Measurements from ENCODE around the gene HDAC8.
"Not testable (repeated sequence)": the region's sequence is repeated elsewhere in the genome, so short reads cannot be mapped to it uniquely, and the experiment has no call there.

The HDAC8 gene

GRCh38 chrX:72572248-72573157 is at the start of gene HDAC8:
Gene HDAC8, minus strand, starts transcription at chrX:72572843. Its CDS starts 82 bp downstream, at chrX:72572761.
- peak; percentile 29 for DNase-seq (ENCODE audit: low read depth)

- DNase-seq (ENCODE audit: low read depth) = no peak
These were observed 49.2 kb upstream of the HDAC8 start for GRCh38 chrX:72621625-72622485.

- no peak for DNase-seq (ENCODE audit: low read depth)
These were observed 48.5 kb upstream of the HDAC8 start for GRCh38 chrX:72621163-72621562.

DNA sequence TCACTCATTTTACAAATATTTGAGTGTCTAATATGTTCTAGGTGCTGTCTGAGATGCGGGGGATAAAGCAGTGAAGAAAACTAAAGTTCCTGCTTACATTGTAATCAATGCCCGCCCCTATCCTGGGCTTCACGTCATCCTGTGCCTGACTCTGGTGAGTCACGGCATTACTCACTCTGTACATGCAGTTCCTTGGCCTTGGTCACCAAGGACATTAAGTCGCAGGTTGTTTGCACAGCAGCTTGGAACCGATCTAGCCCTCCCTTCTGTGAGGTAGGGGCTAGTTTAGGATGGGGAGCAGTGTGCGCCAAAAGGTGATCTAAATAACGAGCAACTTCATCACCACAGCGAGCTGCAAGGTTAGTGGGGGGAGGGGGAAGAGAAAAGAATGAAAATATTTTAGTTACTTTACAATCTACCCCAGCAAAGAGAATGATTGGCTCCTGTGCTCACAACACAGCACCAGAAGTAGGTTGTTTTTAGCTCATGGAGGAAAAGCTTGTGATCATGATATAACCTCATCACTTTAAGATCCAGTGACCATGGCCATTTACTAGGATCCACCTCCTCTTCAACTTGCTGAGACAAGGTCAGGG is 48.0 kb upstream of the HDAC8 start:
- DNase-seq (ENCODE audit: low read depth) = peak; percentile 31

- DNase-seq (ENCODE audit: low read depth) = no peak
These were observed 36.7 kb upstream of the HDAC8 start for GRCh38 chrX:72609313-72609712.

- DNase-seq (ENCODE audit: low read depth) = no peak
These were observed 32.1 kb upstream of the HDAC8 start for GRCh38 chrX:72604705-72605104.

DNA sequence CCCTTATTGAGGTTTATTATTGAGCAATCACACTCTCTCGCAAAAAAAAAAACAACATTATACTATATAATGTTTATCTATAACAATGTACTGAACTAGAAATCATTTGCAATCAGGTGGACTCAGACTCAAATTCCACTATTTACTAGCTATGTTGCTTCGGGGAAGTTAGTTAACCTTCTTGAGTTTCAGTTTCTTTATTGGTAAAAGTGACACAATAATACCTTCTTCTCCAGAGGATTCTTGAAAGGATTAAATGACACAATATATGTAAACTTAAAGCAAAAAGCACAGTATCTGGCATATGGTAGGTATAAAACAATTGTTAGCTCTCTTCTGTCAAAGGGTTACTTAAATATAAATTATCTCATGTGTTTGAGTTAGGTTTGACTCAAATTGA is 31.5 kb upstream of the HDAC8 start:
- no peak for DNase-seq (ENCODE audit: low read depth)

GRCh38 chrX:72591038-72591437 is 18.4 kb upstream of the HDAC8 start:
- not testable (repeated sequence) for DNase-seq (ENCODE audit: low read depth)

DNA sequence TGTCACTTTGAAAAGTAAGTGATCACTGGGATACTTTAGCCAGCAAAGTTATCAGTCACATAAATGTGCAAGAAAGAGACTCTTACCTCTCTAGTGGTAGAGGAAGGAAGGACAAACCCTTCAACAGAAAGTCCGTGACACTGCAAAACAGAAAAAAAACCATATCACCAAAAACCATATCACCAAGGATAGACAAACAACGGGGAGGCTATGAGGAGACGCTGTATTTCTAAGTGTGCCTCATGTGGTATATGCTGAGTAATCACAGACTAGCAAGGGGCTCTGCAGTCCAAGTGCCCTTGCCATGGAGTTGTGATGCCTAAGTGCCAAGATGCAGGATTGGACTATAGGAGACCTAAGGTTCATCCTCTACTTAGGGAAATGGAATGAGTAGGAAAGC is 11.5 kb upstream of the HDAC8 start:
- no peak for DNase-seq (ENCODE audit: low read depth)

DNA sequence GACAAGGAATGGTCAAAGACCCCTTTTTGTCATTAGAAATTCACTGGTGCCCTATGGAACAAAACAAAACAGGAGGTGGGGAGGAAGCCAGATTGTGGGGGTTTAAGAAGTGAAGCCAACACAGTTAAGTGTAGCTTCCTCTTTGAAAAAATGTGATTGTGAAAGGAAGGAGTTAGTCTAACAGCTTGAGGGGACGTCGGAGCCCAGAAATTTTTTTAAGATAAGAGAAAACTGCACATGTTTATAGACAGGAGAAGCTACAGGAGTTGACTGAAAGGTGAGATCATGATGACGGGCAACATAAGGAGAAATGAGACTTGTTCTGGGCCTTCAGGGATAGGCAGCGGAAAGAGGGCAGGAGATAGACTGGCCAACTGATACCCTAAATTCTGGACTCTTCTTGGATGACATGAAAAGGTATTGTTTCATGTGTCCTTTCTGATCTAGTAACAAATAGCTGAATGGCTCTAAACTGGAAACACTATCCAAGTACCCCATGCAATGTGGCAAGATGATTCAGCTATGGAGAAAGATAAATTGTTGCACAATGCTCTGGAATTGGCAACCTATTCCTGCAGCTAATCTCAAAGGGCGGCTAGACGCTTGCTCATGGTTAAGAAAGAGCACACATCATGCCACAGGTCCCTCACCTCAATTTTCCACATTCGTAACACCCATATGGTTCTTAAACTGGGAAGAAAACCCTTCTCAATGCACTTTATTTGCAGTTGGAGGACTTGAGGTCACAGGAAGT is 3.7 kb upstream of the HDAC8 start:
- no peak for DNase-seq (ENCODE audit: low read depth)

GRCh38 chrX:72573158-72573511 is 492 bp upstream of the HDAC8 start:
- DNase-seq (ENCODE audit: low read depth) = no peak

DNA sequence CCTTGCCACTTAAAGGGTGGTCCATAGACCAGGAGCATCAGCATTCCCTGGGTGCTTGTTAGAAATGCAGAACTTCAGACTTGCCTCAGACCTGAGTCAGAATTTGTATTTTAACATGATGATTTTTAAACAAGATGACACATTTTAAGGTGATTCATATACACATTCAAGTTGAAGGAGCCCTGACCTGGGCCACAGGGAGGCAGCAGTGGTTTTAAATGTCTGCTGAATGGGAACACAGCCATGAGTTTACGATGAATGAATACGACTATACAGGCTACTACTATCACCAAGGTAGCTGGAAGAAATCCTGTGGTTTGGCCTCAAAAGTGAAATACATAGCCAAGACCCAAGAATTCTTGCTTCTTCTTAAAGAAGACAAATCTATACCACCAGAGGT is 2.9 kb downstream of the HDAC8 start:
- no peak for DNase-seq (ENCODE audit: low read depth)

DNA sequence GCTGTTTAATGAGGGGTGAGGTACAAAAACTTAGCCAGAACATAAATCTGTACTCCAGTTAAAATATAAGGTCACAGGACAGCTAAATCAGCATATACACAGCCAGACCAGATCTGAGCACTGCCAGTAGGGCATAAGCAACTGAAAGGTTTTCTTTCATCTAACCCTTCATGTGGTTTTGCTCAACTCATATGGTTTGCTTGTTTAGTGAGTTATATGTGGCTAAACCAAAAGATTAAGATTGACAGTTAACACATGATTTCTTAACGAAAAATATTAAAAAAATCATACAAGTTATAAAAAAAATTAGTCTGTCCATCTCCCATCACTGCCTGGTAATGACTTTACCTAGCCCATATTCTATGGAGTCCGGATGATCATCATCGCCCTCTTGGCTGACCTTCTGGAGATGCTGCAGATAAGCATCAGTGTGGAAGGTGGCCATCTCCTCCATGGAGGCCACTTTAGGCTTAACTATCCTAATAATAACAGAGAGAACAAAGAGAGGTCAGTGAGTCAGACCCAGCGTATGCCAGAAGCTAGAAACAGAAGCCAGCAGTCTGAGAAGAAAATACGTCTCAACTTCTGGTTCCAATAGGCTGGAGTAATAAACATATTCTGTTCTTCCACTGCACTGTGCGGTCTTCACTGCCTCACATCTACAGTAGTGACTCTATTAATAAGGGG is 4.1 kb downstream of the HDAC8 start:
- DNase-seq (ENCODE audit: low read depth) = no peak

DNA sequence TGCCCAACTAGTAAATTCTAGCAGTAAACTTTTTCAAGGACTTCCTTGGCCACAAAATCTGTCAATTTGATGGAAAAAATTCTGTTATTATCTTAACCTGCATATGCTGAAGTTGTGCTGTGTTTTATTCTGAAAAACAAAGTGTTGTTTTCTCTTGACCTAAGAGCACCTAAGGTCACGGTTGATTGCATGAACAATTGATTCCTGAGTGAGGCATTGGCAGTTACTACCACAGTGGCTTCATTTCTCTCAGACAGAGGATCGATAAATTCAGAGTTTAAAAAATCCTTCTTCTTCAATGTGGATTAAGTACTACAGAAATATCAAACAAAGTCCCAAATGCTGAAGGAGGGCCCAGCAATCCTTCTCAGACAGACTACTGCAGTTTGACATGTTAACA is 6.2 kb downstream of the HDAC8 start:
- no peak for DNase-seq (ENCODE audit: low read depth)

GRCh38 chrX:72559655-72560054 is 13.0 kb downstream of the HDAC8 start:
- DNase-seq (ENCODE audit: low read depth) = not testable (repeated sequence)

DNA sequence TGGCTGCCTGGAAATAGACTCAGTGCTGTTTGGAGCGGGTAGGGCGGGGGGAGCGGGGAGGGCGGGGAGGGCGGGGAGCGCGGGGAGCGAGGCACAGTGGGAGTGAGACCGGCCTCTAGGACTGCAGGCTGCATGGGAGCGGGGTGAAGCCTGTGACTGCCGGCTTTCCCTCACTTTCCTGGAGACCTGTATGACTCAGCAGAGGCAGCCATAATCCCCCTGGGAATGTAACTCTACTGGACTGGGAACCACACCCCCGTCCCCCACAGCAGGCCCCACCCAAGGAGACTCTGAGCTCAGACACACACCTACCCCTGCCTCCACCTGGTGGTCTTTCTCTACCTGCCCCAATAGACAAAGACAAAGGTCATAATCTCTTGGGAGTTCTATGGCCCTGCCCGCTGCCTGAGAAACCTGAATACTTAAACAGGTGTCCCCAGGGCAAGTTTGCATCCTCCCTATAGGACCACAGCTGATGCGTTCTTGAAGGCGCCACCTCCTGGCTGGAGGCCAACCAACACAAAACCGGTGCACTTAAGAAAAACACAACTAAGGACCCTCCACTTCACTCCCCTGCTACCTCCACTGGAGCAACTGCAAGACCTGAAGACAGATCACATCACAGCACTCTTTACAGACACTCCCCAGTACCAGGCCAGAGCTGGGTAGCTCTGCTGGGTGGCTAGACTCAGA is 18.0 kb downstream of the HDAC8 start:
- DNase-seq (ENCODE audit: low read depth) = no peak

- DNase-seq (ENCODE audit: low read depth) = not testable (repeated sequence)
These were observed 20.2 kb downstream of the HDAC8 start for GRCh38 chrX:72552443-72552842.

DNA sequence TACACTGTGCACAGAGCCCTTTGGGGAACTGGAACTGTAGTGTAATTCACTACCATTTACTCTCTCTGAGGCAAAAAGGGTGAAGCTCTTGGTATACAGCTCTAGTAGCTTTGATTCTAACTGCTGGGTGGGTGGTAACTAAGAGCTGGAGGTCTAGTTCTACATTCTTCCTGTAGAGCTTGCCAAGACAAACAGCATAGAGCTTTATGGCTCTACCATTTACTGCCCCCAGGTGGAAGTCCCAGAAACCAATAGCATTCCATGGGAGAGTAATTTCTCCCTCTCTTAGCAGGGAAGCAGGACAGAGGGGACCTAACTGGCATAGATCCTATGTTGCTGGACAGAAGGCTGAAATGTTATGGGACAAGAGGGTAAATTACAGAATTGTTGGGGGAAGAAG is 26.7 kb downstream of the HDAC8 start:
- DNase-seq (ENCODE audit: low read depth) = no peak

GRCh38 chrX:72540318-72540717 is 32.3 kb downstream of the HDAC8 start:
- no peak for DNase-seq (ENCODE audit: low read depth)

GRCh38 chrX:72539822-72540221 is 32.8 kb downstream of the HDAC8 start:
- DNase-seq (ENCODE audit: low read depth) = no peak

DNA sequence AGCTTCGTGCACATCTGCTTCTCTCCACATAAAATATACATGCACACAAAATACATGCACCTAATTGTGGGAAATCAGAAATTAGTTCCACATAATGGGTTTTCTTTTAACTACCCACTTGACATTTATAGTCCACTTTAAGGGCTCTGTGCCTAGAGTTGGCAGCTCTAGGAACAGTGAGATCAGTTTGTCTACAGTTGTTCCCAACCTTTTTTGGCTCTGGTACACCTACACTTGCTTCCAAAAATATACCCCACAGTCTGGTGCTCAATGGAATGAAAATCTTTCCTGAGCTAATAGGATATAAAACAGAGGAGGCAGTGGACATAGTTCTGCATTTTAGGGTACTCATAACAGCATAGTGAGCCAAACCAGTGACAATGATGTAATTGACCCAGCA is 36.1 kb downstream of the HDAC8 start:
- DNase-seq (ENCODE audit: low read depth) = no peak
